Bone marrow (tissue), 2 donors: ENCODE data around the gene KLHL7.
A peak's percentile ranks its signal among the peaks of the same experiment; 100 is the strongest.
"Not testable (repeated sequence)": the region's sequence is repeated elsewhere in the genome, so short reads cannot be mapped to it uniquely, and the experiment has no call there.

Experiments used
- DNase-seq, 2 donors: peaks; one replicate each; lab custom pipeline; 2025; lab: John Stamatoyannopoulos, UW

KLHL7 gene

GRCh38 chr7:23183279-23184012 is 77.9 kb downstream of the KLHL7 start:
- DNase-seq: no peak

GRCh38 chr7:23184291-23184690 is 78.7 kb downstream of the KLHL7 start:
- no peak for DNase-seq

- peak in 1 of 2 donors; percentile 4 for DNase-seq
Measured at GRCh38 chr7:23184709-23185359, 79.2 kb downstream of the KLHL7 start.

- no peak for DNase-seq
Measured at GRCh38 chr7:23185980-23186379, 80.4 kb downstream of the KLHL7 start.

- DNase-seq: no peak
Measured at GRCh38 chr7:23191022-23191421, 85.4 kb downstream of the KLHL7 start.

- DNase-seq: not testable (repeated sequence)
Measured at GRCh38 chr7:23193650-23194227, 88.2 kb downstream of the KLHL7 start.

- no peak for DNase-seq
Measured at GRCh38 chr7:23196306-23196705, 90.7 kb downstream of the KLHL7 start.

- DNase-seq: not testable (repeated sequence)
Measured at GRCh38 chr7:23197745-23198144, 92.2 kb downstream of the KLHL7 start.

- no peak for DNase-seq
Measured at GRCh38 chr7:23200331-23200730, 94.7 kb downstream of the KLHL7 start.

GRCh38 chr7:23204241-23204640 is 98.7 kb downstream of the KLHL7 start:
- DNase-seq: no peak

- no peak for DNase-seq
Measured at GRCh38 chr7:23205577-23205908, 100.0 kb downstream of the KLHL7 start.

- DNase-seq: no peak
Measured at GRCh38 chr7:23205909-23206767, 100.6 kb downstream of the KLHL7 start.

GRCh38 chr7:23207021-23207420 is 101.4 kb downstream of the KLHL7 start:
- no peak for DNase-seq

- DNase-seq: no peak
Measured at GRCh38 chr7:23207884-23208283, 102.3 kb downstream of the KLHL7 start.

GRCh38 chr7:23208316-23208715 is 102.7 kb downstream of the KLHL7 start:
- no peak for DNase-seq

GRCh38 chr7:23210506-23210905 is 104.9 kb downstream of the KLHL7 start:
- no peak for DNase-seq

- no peak for DNase-seq
Measured at GRCh38 chr7:23211589-23211988, 106.0 kb downstream of the KLHL7 start.

- DNase-seq: no peak
Measured at GRCh38 chr7:23212395-23212794, 106.8 kb downstream of the KLHL7 start.

GRCh38 chr7:23212841-23213240 is 107.3 kb downstream of the KLHL7 start:
- no peak for DNase-seq

GRCh38 chr7:23213755-23214154 is 108.2 kb downstream of the KLHL7 start:
- DNase-seq: no peak

- no peak for DNase-seq
Measured at GRCh38 chr7:23214423-23214822, 108.8 kb downstream of the KLHL7 start.

GRCh38 chr7:23214938-23215337 is 109.4 kb downstream of the KLHL7 start:
- DNase-seq: no peak

GRCh38 chr7:23216021-23216420 is 110.4 kb downstream of the KLHL7 start:
- DNase-seq: no peak
